PFSK-1 (cell line): ENCODE measurements around the gene DNAH2.

ENCODE experiments used
- POLR2AphosphoS5 ChIP-seq: IDR thresholded peaks from 2 replicates; pipeline ENCODE4 v1.6.1; 2012; ENCODE audit warnings: low read depth, mild to moderate bottlenecking, control low read depth, low read length, moderate library complexity
- SIN3A ChIP-seq: IDR thresholded peaks from 2 replicates; pipeline ENCODE4 v1.6.1; 2012; ENCODE audit warnings: mild to moderate bottlenecking, low read length, moderate library complexity, borderline replicate concordance; ENCODE audit not compliant: insufficient read depth

DNA sequence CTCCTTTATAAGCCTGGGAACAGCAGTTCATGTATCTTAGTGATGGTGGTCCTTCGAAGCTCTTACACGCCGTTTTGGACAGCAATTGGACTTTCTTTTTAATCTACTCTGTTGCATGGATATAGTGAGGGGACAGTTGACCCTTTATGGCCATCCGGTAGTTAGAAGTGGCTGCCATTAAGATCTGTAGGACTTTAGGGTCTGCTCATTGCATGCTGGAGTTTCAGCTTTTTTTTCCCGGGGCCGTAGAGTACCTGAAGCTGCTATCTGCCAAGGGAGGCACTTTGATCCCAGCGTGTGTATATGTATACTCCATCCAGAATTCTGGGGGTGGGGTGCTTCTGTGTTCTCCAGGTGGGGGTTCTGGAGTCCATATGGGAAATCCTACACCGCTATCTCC lies 141.5 kb downstream of the DNAH2 start:
- TF ChIP-seq SIN3A (no peak), POLR2AphosphoS5 (no peak)
